GM13977 (cell line): ENCODE results near the gene RPS27A.
"Not testable (repeated sequence)": the region's sequence is repeated elsewhere in the genome, so short reads cannot be mapped to it uniquely, and the experiment has no call there.

Experiments used
- DNase-seq: peaks from one replicate; pipeline ENCODE4 v3.0.0; 2012; ENCODE audit warnings: low spot score
- in situ Hi-C: fragments of 300-500 bp; cut with MboI; formaldehyde crosslinking; loops from one replicate; pipeline ENCODE4 v1.12.0; 2022; ENCODE audit warnings: low sequenced_read_pairs, low pct_unique_long_range_greater_than_20kb, mixed read lengths, inconsistent platforms; ENCODE audit not compliant: unreplicated experiment
- TF ChIP-seq, protein P1 (sequence below): IDR thresholded peaks from 2 replicates; pipeline ENCODE4 v1.5.1; 2012; ENCODE audit warnings: mild to moderate bottlenecking, control low read depth; ENCODE audit not compliant: insufficient read depth; ENCODE audit errors: extremely low read depth, missing control alignments

The RPS27A gene

DNA sequence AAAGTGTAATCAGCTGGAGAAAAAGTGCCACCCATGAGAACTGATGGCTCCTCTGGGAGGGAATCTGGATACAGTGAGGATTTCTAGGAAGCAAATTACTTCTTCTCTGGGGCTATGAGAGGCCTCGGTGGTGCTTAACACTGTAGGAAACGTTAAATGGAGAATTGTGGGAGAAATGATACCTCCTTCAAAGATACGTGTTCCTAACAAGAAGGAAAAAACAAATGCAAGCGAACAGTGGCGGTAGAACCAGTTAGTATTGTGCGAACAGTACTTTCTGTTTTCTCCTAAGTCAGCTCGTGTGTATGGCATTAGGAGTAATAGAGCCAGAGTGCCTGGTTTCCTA lies 37.1 kb downstream of the RPS27A start:
- in situ Hi-C loops: no loop called here
- TF ChIP-seq, protein P1, sequence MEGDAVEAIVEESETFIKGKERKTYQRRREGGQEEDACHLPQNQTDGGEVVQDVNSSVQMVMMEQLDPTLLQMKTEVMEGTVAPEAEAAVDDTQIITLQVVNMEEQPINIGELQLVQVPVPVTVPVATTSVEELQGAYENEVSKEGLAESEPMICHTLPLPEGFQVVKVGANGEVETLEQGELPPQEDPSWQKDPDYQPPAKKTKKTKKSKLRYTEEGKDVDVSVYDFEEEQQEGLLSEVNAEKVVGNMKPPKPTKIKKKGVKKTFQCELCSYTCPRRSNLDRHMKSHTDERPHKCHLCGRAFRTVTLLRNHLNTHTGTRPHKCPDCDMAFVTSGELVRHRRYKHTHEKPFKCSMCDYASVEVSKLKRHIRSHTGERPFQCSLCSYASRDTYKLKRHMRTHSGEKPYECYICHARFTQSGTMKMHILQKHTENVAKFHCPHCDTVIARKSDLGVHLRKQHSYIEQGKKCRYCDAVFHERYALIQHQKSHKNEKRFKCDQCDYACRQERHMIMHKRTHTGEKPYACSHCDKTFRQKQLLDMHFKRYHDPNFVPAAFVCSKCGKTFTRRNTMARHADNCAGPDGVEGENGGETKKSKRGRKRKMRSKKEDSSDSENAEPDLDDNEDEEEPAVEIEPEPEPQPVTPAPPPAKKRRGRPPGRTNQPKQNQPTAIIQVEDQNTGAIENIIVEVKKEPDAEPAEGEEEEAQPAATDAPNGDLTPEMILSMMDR: no peak

DNA sequence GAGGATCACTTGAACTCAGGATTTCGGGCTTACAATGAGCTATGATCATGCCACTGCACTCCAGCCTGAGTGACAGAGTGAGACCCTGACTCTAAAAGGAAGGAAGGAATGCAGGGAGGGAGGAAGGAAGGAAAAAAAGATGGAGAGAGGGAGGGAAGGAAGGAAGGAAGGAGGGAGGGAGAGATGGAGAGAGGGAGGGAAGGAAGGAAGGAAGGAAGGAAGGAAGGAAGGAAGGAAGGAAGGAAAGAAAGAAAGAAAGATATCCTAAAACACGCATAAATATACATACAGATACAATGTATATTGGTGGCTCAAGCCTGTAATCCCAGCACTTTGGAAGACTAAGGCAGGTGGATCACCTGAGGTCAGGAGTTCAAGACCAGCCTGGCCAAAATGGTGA lies 41.9 kb downstream of the RPS27A start:
- in situ Hi-C loops, DNase-seq: not testable (repeated sequence)

More for the DNA sequence above, 37.1 kb downstream of the RPS27A start:
- peak; percentile 16 for DNase-seq

DNA sequence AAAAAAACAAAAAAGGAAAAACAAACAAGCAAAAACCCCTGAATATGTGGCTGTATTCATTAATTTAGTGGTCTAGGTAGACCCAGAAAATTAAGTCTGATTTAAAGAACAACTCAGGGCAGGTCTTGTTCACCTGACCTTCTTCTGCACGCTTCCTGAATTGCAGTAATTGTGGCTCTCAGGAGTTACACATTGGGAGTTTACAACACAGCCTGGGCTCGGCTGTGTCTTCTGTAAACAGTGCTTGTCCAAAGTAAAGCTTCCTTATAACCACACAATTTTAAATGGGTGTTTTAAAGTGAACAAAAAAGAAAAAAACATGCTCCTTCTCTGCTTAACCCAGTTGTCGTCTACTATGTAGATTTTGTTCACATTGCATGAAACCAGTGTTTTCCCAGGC lies 44.8 kb downstream of the RPS27A start:
- DNase-seq: no peak
- in situ Hi-C loops: no loop called here
- TF ChIP-seq, protein P1: no peak

DNA sequence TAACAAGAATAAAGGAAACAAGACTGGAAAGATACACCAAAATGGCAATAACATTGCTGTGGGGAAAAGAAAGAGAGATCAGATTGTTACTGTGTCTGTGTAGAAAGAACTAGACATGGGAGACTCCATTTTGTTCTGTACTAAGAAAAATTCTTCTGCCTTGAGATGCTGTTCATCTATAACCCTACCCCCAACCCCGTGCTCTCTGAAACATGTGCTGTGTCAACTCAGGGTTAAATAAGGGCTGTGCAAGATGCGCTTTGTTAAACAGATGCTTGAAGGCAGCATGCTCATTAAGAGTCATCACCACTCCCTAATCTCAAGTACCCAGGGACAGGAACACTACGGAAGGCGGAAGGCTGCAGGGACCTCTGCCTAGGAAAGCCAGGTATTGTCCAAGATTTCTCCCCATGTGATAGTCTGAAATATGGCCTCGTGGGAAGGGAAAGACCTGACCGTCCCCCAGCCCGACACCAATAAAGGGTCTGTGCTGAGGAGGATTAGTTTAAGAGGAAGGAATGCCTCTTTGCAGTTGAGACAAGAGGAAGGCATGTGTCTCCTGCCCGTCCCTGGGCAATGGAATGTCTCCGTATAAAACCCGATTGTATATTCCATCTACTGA lies 46.8 kb downstream of the RPS27A start:
- in situ Hi-C loops, DNase-seq: not testable (repeated sequence)

DNA sequence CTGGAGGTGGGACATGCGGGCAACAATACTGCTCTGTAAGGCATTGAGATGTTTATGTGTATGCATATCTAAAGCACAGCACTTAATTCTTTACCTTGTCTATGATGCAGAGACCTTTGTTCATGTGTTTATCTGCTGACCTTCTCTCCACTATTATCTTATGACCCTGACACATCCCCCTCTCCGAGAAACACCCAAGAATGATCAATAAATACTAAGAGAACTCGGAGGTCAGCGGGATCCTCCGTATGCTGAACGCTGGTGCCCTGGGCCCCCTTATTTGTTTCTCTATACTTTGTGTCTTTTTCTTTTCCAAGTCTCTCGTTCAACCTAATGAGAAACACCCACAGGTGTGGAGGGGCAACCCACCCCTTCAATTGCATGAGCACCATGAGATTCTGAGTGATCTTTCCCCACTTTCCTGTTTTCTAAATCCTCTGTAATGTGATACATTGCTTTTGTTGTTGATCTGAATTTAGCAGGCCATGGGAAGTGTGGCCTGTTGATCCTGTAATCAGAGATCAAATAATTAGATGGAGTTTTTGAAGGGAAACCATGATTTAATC lies 47.5 kb downstream of the RPS27A start:
- in situ Hi-C loops, DNase-seq: not testable (repeated sequence)

DNA sequence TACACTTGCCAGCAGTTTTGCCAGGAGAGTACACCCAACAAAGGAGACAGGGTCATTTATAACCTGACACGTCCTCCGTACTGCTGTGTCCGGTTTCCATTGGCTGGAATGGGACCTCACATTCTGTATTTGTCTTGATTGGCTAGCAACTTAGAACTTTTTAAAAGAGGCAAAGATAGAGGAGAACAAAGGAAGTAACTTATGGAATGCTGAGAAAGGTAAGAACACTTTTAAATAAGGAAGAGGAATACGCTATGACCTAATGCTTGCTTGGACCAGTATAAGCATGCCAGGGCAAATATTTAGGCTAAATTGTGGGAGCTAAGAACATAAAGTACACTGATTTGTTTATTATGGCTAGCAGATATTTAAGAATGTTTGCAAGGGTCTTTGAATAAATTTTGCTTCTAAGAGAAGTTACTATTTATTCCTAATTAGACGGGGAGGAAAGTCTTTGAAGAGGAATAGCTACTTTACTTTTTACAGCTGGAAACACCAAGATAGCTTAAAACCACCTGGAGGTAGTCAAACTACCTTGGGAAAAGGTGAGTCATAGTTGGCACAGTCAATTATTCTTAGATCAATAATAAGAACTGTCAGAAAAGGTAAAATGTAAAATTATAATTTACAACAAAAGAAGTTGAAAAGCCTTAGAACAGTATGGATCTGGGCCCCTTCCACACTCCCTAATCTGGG lies 48.5 kb downstream of the RPS27A start:
- DNase-seq, in situ Hi-C loops: not testable (repeated sequence)

DNA sequence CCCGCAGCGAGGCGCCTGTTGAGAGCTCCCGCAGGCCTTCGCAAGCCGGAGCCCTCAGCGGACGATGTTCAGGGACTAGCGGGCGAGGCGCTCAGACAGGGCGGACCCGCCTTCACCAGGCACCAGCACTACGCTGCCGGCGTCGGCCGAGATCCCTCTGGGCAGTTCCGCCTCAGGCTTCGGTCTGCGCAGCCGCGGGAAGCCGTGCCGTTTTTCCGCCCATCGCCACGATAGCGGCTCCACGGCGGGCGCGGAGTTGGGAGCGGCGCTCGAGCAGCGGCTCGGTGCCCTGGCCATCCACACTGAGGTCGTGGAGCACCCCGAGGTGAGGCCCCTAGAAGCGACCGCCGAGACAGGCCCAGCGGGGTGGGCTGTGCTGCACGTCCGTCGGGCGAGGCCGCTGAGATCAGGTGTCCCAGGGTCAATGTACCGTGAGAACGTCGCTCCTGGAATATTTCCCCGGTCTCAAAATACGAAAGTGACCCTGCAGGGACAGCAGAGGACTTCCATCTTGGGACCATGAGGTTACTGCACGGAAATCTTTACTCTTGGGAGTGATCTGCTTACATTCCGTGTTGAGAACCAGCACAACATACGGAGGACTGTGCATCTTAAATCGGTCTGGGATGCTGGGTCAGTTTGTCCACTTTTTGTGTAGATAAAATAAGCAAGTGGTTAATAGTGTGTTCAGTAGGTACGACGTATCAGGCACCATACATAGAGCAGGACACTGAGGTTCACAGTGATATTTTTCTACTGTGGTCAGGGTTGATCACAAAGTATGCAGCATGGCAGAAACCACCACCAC lies 49.8 kb downstream of the RPS27A start:
- TF ChIP-seq, protein P1: no peak
- DNase-seq: peak; percentile 85
- in situ Hi-C loops: no loop called here

DNA sequence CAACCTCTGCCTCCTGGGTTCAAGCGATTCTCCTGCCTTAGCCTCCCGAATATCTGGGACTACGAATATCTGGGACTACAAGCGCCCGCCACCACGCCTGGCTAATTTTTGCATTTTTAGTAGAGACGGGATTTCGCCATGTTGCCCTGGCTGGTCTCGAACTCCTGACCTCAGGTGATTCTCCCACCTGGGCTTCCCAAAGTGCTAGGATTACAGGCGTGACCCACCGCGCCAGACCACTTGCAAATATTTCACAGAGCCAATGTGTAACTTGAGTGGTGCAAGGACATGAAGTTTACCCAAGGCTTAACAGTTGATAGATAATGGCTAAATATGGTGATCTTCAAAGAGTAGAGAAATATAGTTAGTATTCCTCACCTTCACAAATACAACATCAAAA lies 50.6 kb downstream of the RPS27A start:
- in situ Hi-C loops: no loop called here
- TF ChIP-seq, protein P1: no peak
- no peak for DNase-seq
